OCI-LY1 (cell line): ENCODE data around the gene BICRAL.

Experiments used
- H2AFZ ChIP-seq: fragments of 200-600 bp; sonication (generic), shearing (Covaris generic); 2 replicates; pipeline ENCODE4 v1.6.0; 2014; ENCODE audit warnings: antibody characterized with exemption, mild to moderate bottlenecking, low read length
- H3F3A ChIP-seq: fragments of 200-600 bp; sonication (generic), shearing (Covaris generic); 2 replicates; pipeline ENCODE4 v1.6.0; 2014; ENCODE audit warnings: mild to moderate bottlenecking, antibody characterized with exemption, low read length, moderate library complexity; ENCODE audit not compliant: insufficient read depth
- H3K27ac ChIP-seq: fragments of 200-600 bp; sonication (generic); 2 replicates; pipeline ENCODE4 v1.5.1; 2014; ENCODE audit warnings: low read length, mixed run types, mild to moderate bottlenecking, low read depth; ENCODE audit not compliant: poor library complexity, severe bottlenecking
- H3K27me3 ChIP-seq: fragments of 200-600 bp; sonication (generic); 2 replicates; pipeline ENCODE4 v1.6.0; 2014; ENCODE audit warnings: antibody characterized with exemption, mild to moderate bottlenecking, low read length, moderate library complexity; ENCODE audit not compliant: insufficient read depth
- H3K36me3 ChIP-seq: fragments of 200-600 bp; sonication (generic); 2 replicates; pipeline ENCODE4 v1.6.1; 2014; ENCODE audit warnings: mild to moderate bottlenecking, antibody characterized with exemption, low read length, moderate library complexity, mixed read lengths; ENCODE audit not compliant: insufficient read depth
- H3K4me1 ChIP-seq: fragments of 200-600 bp; sonication (generic); 2 replicates; pipeline ENCODE4 v1.5.1; 2014; ENCODE audit warnings: mild to moderate bottlenecking, low read length, moderate library complexity; ENCODE audit not compliant: insufficient read depth, severe bottlenecking
- H3K4me2 ChIP-seq: fragments of 200-600 bp; sonication (generic), shearing (Covaris generic); 2 replicates; pipeline ENCODE4 v1.6.1; 2014; ENCODE audit warnings: low read length
- H3K4me3 ChIP-seq: fragments of 200-600 bp; sonication (generic); 2 replicates; pipeline ENCODE4 v1.5.1; 2014; ENCODE audit warnings: low read length, low read depth, mild to moderate bottlenecking, mixed read lengths; ENCODE audit not compliant: poor library complexity, severe bottlenecking
- H3K79me2 ChIP-seq: fragments of 200-600 bp; shearing (Covaris generic); 2 replicates; pipeline ENCODE4 v1.6.1; 2016; ENCODE audit warnings: mixed run types, low read length, mixed read lengths; ENCODE audit not compliant: insufficient read depth
- H3K9ac ChIP-seq: fragments of 200-600 bp; sonication (generic), shearing (Covaris generic); 2 replicates; pipeline ENCODE4 v1.6.1; 2014; ENCODE audit warnings: mild to moderate bottlenecking, low read length, mixed read lengths
- H3K9me2 ChIP-seq: fragments of 200-600 bp; sonication (generic), shearing (Covaris generic); 2 replicates; pipeline ENCODE4 v1.6.1; 2014; ENCODE audit warnings: low read depth, mild to moderate bottlenecking, low read length, mixed read lengths
- H3K9me3 ChIP-seq: fragments of 200-600 bp; shearing (Covaris generic); 2 replicates; pipeline ENCODE4 v1.6.1; 2014; ENCODE audit warnings: low read length, mixed read lengths
- H4K20me1 ChIP-seq: fragments of 200-600 bp; sonication (generic), shearing (Covaris generic); 2 replicates; pipeline ENCODE4 v1.6.0; 2016; ENCODE audit warnings: mild to moderate bottlenecking, low read length; ENCODE audit not compliant: insufficient read depth
- EZH2 ChIP-seq: fragments of 200-600 bp; sonication (generic), shearing (Covaris generic); IDR thresholded peaks from 2 replicates; pipeline ENCODE4 v1.8.0; 2017; ENCODE audit warnings: borderline replicate concordance, mixed run types, mild to moderate bottlenecking, antibody characterized with exemption, low read length, moderate library complexity, mixed read lengths
- TF ChIP-seq, protein P1 (sequence below): fragments of 200-600 bp; sonication (generic), shearing (Covaris generic); IDR thresholded peaks from 2 replicates; pipeline ENCODE4 v1.5.1; 2017; ENCODE audit warnings: mild to moderate bottlenecking, antibody characterized with exemption, low read length, moderate library complexity, mixed read lengths

Gene BICRAL

DNA sequence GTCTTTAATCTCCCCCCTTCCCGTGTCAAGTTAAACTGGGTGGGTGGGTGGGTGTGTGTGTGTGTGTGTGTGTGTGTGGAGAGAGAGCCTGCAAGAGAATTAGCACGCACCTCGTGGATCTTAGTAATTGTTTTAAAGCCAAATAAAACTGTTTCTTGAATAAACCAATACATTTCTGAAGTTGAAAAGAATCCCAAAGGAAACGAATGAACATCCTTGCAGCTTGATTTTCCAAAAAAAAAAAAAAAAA lies 381 bp upstream of the BICRAL start:
- Histone ChIP-seq H3K36me3 (0 out of 2 replicates have a peak, but pooled peaks cover 9% of the 10 kb centered on the region), H4K20me1 (no peaks in the 10 kb centered on the region), H3K27ac (peak overlapping the region; percentile 89), H3F3A (no peaks in the 10 kb centered on the region), H3K4me1 (peaks cover 71% of the 10 kb centered on the region), H3K9ac (peak overlapping the region; percentile 96), H2AFZ (no peak overlapping the region), H3K9me3 (no peaks in the 10 kb centered on the region), H3K4me3 (peak overlapping the region; percentile 78), H3K4me2 (peak overlapping the region; percentile 90; the same call in 1 of the 2 replicates), H3K79me2 (peaks cover 31% of the 10 kb centered on the region), H3K27me3 (no peaks in the 10 kb centered on the region), H3K9me2 (no peaks in the 10 kb centered on the region)
- TF ChIP-seq EZH2: no peak
- TF ChIP-seq, protein P1, sequence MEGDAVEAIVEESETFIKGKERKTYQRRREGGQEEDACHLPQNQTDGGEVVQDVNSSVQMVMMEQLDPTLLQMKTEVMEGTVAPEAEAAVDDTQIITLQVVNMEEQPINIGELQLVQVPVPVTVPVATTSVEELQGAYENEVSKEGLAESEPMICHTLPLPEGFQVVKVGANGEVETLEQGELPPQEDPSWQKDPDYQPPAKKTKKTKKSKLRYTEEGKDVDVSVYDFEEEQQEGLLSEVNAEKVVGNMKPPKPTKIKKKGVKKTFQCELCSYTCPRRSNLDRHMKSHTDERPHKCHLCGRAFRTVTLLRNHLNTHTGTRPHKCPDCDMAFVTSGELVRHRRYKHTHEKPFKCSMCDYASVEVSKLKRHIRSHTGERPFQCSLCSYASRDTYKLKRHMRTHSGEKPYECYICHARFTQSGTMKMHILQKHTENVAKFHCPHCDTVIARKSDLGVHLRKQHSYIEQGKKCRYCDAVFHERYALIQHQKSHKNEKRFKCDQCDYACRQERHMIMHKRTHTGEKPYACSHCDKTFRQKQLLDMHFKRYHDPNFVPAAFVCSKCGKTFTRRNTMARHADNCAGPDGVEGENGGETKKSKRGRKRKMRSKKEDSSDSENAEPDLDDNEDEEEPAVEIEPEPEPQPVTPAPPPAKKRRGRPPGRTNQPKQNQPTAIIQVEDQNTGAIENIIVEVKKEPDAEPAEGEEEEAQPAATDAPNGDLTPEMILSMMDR: no peak

DNA sequence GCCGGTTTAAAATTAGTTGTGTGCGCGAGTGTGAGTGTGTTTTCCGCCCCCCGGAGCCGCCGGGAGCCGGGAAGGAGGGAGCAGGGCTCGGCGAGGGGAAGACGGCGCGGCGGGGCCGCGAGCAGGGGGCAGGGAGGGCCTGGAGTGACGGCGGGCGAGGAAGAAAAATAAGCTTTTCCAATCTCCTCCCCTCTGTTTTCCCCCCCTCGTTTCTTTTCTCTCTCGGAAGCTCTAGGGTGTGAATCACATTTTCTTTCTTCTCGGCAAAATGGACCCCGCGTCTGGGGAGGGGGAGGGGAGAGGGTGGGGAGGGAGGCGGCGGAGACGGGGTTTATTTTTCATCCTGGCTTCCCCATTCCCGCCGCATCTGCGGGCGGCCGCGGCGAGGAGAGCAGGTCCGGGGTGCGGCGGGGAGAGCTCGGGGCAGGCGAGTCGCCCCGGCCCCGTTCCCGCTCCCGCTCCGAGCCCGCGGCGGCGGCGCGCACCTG lies 881 bp downstream of the BICRAL start:
- peak overlapping the region; percentile 90 for H3K4me2 ChIP-seq
- H3K4me1 ChIP-seq: peaks cover 71% of the 10 kb centered on the region
- H3K9me2 ChIP-seq: no peaks in the 10 kb centered on the region
- peak overlapping the region; percentile 78 for H3K4me3 ChIP-seq
- no peaks in the 10 kb centered on the region for H3K27me3 ChIP-seq
- H3K36me3 ChIP-seq: peaks cover 13% of the 10 kb centered on the region; the same call in 1 of the 2 replicates
- no peaks in the 10 kb centered on the region for H3F3A ChIP-seq
- no peaks in the 10 kb centered on the region for H3K9me3 ChIP-seq
- no peaks in the 10 kb centered on the region for H4K20me1 ChIP-seq
- peak overlapping the region; percentile 89 for H3K27ac ChIP-seq
- no peak for TF ChIP-seq EZH2
- TF ChIP-seq, protein P1: no peak
- no peak overlapping the region for H2AFZ ChIP-seq
- peaks cover 44% of the 10 kb centered on the region for H3K79me2 ChIP-seq
- H3K9ac ChIP-seq: peak overlapping the region; percentile 96

DNA sequence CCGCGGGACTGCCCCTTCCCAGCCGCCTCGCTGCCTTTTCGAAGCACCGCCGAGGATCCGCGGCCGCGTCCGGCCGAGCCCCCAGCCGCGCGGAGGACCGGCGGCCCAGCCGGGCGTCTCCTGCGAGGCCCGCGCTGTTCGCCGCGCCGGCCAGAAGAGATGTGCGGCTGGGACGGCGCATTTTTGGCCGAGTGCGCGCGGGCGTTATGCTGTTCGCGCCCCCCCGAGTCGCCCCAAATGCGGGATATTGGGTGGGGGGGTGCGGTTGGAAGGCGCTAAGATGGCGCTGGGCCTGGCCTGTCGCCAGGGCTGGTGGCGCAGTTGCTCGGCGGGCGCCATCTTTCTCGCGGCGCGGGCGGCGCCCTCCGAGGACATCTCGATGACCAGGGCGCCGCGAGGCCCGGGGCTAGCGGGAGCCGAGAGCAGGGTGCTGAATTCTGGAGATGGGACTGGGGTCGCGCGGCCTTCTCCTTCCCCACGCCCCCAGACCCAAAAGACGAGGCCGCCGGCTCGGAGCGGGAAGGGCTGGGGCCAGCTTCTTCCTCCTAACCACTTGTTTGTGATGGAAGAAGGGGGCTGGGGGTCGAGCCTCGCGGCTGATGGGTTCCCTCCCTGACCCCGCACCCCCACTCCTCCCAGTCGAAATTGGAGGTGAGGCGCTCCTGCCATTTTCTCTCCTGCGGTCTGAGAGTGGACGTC lies 1.5 kb downstream of the BICRAL start:
- peaks cover 70% of the 10 kb centered on the region for H3K4me1 ChIP-seq
- peak overlapping the region; percentile 78 for H3K4me3 ChIP-seq
- H3K9me3 ChIP-seq: no peaks in the 10 kb centered on the region
- TF ChIP-seq EZH2: no peak
- TF ChIP-seq, protein P1: peak; percentile 4; the same call in 1 of the 2 replicates
- H3K9me2 ChIP-seq: no peaks in the 10 kb centered on the region
- no peaks in the 10 kb centered on the region for H3K27me3 ChIP-seq
- H3K4me2 ChIP-seq: peak overlapping the region; percentile 90
- no peaks in the 10 kb centered on the region for H4K20me1 ChIP-seq
- peak overlapping the region; percentile 96 for H3K9ac ChIP-seq
- H3K27ac ChIP-seq: peak overlapping the region; percentile 89
- no peak overlapping the region for H2AFZ ChIP-seq
- H3K79me2 ChIP-seq: peaks cover 49% of the 10 kb centered on the region
- H3K36me3 ChIP-seq: peaks cover 14% of the 10 kb centered on the region; the same call in 1 of the 2 replicates
- no peaks in the 10 kb centered on the region for H3F3A ChIP-seq
